ENCODE measurements around the gene KPNB1. TPM values are rescaled to one million over a fixed set of nuclear protein-coding genes. Genes with fewer than 3 reads are reported as not detected.
A peak's percentile ranks its signal among the peaks of the same experiment; 100 is the strongest.

KPNB1 gene
- total RNA-seq, 2 experiments from 2014 or later = 475 to 488 TPM

DNA sequence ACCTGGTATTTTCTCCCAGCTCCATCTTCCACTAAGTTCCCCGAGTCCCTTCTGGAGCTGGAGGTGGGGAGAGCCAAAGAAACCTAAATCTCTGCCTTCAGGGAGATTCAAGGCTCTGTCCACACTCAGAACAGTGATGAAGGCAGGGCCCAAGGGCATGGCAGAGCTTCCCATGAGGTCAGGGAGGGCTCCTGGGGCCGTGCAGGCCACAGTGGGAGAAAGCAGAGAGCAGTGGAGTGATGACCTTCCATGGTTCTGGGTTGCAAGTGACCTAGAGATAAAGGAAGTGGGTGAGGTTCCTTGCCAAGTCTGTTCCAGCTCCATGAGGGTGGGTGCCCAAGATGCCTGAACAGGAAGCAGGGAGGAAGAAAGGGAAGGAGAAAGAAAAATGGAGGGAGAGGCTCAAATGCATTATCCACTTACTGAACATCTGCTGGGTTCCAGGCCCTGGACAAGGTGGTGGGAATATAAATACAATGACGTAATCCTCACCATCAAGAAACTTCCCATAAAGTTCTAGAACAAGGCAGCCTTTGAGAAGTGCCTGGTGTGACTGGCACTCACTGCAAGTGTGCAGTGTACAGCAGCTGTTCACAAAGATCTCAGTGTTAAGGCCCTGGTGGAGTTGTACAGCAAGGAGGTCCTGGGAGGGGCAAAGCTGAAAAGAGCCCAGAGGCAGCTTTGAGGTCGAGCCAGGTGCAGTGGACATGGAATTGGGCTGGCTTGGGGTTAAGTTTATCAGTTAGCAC, 57.5 kb downstream of the KPNB1 start:
- H3K9me3 Mint-ChIP-seq = no peaks in the 10 kb centered on the region
- H3K4me1 Mint-ChIP-seq (ENCODE audit: low read depth) = peaks cover 67% of the 10 kb centered on the region
- intact Hi-C loops (cut with micrococcal nuclease) = loop anchor here (5.0 kb wide), 1 partner anchor 235 kb away; the partner anchor contains the start of gene PNPO
- H3K27me3 Mint-ChIP-seq = no peaks in the 10 kb centered on the region
- no peak for DNase-seq
- ChIA-PET POLR2A (interaction anchor here (0.5 to 11.0 kb wide), 4 partner anchors 10 to 28 kb away, joined by 4 to 111 read pairs (median 8); partner anchors contain the start of gene TBX21), CTCF (interaction anchor here (1.1 to 5.4 kb wide), 6 partner anchors 8 to 83 kb away, joined by 3 to 59 read pairs (median 12); partner anchors contain the start of gene TBX21)
- H3K4me3 Mint-ChIP-seq = no peak overlapping the region
- H3K36me3 Mint-ChIP-seq = peaks cover 24% of the 10 kb centered on the region
- peak overlapping the region; percentile 99 for H3K27ac Mint-ChIP-seq

DNA sequence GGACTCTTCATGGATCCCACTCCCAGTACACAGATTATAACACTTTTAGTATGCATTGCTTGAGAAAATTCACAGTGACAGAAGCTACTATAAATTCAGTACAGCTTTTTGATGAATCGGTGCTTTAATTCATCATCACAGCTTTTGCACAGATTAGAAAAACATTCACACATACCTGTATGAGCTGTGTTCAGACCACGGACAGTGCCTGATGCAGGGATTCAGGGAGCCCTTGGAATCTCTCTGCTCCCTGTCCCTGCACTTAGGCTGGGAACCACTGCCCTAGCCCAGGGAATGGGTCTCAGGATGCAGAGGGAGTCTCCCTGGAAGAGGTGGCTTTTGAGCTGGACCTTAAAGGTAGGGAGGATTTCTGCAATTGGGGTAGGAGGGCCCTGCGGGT, 58.2 kb downstream of the KPNB1 start:
- peaks cover 63% of the 10 kb centered on the region for H3K4me1 Mint-ChIP-seq (ENCODE audit: low read depth)
- CTCF ChIA-PET = interaction anchor here (1.8 to 5.4 kb wide), 5 partner anchors 9 to 28 kb away, joined by 5 to 59 read pairs (median 12); partner anchors contain the start of gene TBX21
- H3K27ac Mint-ChIP-seq = no peak overlapping the region
- intact Hi-C loops (cut with micrococcal nuclease) = loop anchor here (5.0 kb wide), 1 partner anchor 234 kb away; the partner anchor contains the start of gene PNPO
- H3K27me3 Mint-ChIP-seq = no peaks in the 10 kb centered on the region
- H3K9me3 Mint-ChIP-seq = no peaks in the 10 kb centered on the region
- H3K4me3 Mint-ChIP-seq = no peak overlapping the region
- H3K36me3 Mint-ChIP-seq = peaks cover 24% of the 10 kb centered on the region
- DNase-seq = no peak
- POLR2A ChIA-PET = interaction anchor here (2.9 to 11.0 kb wide), 2 partner anchors 9 to 25 kb away, joined by 13 to 111 read pairs; partner anchors contain the start of gene TBX21

DNA sequence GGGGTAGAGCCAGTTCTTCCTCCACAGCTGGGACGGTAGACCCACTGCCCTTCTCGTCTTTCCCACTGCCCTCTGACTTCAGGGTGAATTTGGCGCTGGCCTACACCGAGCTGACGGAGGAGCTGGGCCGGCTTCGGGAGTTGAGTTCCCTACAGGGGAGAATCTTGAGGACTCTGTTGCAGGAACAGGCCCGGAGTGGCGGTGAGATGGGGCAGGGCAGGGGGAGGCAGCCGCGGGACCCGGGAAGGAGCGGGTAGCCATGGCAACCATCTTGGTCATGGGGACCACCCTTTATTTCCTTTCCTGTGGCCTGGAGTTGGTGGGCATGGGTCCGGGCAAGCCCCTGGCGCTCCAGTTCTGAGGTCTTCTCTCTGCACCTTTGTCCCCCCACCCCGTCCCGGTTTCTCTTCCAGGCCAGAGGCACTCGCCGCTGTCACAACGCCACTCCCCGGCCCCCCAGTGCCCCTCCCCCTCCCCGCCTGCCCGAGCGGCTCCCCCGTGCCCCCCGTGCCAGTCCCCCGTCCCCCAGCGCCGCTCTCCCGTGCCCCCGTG, 58.7 kb downstream of the KPNB1 start:
- POLR2A ChIA-PET = interaction anchor here (2.9 to 11.0 kb wide), 2 partner anchors 9 to 24 kb away, joined by 13 to 111 read pairs; partner anchors contain the start of gene TBX21
- no peak for DNase-seq
- Mint-ChIP-seq H3K36me3 (peaks cover 23% of the 10 kb centered on the region), H3K9me3 (no peaks in the 10 kb centered on the region), H3K4me1 (ENCODE audit: low read depth) (peaks cover 63% of the 10 kb centered on the region), H3K27ac (no peak overlapping the region), H3K4me3 (no peak overlapping the region), H3K27me3 (no peaks in the 10 kb centered on the region)
- CTCF ChIA-PET = interaction anchor here (1.8 to 5.4 kb wide), 5 partner anchors 9 to 27 kb away, joined by 5 to 59 read pairs (median 12); partner anchors contain the start of gene TBX21
- intact Hi-C loops (cut with micrococcal nuclease) = loop anchor here (5.0 kb wide), 1 partner anchor 234 kb away; the partner anchor contains the start of gene PNPO

DNA sequence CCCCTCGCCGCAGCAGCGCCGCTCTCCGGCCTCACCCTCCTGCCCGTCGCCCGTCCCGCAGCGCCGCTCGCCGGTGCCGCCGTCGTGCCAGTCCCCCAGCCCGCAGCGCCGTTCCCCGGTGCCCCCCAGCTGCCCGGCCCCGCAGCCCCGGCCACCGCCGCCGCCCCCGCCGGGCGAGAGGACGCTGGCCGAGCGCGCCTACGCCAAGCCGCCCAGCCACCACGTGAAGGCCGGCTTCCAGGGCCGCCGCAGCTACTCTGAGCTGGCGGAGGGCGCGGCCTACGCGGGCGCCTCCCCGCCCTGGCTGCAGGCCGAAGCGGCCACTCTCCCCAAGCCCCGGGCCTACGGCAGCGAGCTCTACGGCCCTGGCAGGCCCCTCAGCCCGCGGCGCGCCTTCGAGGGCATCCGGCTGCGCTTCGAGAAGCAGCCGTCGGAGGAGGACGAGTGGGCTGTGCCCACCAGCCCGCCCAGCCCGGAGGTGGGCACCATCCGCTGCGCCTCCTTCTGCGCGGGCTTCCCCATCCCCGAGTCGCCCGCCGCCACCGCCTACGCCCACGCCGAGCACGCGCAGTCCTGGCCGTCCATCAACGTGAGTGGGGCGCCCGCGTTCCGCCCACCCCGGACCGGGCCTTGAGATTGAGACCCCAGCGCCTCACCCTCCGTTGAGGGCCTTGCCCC, 59.3 kb downstream of the KPNB1 start:
- CTCF ChIA-PET = interaction anchor here (1.8 to 2.0 kb wide), 3 partner anchors 10 to 81 kb away, joined by 4 to 12 read pairs (median 12); partner anchors contain the start of gene TBX21
- intact Hi-C loops (cut with micrococcal nuclease) = loop anchor here (5.0 kb wide), 1 partner anchor 233 kb away; the partner anchor contains the start of gene PNPO
- Mint-ChIP-seq H3K9me3 (no peaks in the 10 kb centered on the region), H3K4me1 (ENCODE audit: low read depth) (peaks cover 62% of the 10 kb centered on the region), H3K27me3 (no peaks in the 10 kb centered on the region), H3K36me3 (peaks cover 16% of the 10 kb centered on the region), H3K27ac (no peak overlapping the region), H3K4me3 (no peak overlapping the region)
- POLR2A ChIA-PET = no interaction called here
- no peak for DNase-seq

DNA sequence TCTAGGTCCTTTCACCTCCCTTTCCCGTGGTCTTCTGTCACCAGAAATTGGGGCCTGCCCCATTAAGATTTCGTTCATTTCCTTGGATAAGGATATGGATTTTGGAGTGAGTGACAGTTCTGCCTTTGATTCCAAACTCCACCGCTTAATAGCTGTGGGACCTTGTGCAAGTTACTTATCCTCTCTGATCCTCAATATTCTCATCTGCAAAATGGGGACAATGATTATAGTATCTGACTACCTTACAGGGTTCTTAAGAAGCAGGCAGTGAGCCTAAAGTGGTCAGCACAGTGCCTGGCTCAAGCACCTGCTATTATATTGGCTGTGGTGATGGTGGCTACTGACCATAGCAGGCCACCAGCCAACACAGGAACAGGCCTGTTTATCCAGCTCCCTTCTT, 59.9 kb downstream of the KPNB1 start:
- Mint-ChIP-seq H3K4me1 (ENCODE audit: low read depth) (peaks cover 61% of the 10 kb centered on the region), H3K4me3 (no peak overlapping the region), H3K36me3 (peaks cover 14% of the 10 kb centered on the region), H3K27ac (no peak overlapping the region), H3K27me3 (no peaks in the 10 kb centered on the region), H3K9me3 (no peaks in the 10 kb centered on the region)
- intact Hi-C loops (cut with micrococcal nuclease) = loop anchor here (5.0 kb wide), 1 partner anchor 233 kb away; the partner anchor contains the start of gene PNPO
- POLR2A ChIA-PET = interaction anchor here (1.3 kb wide), 1 partner anchor 22 kb away, joined by 3 read pairs; no protein-coding TSS in a partner anchor
- CTCF ChIA-PET = interaction anchor here (1.2 to 1.8 kb wide), 2 partner anchors 9 to 80 kb away, joined by 3 to 4 read pairs; no protein-coding TSS in a partner anchor
- DNase-seq = no peak

DNA sequence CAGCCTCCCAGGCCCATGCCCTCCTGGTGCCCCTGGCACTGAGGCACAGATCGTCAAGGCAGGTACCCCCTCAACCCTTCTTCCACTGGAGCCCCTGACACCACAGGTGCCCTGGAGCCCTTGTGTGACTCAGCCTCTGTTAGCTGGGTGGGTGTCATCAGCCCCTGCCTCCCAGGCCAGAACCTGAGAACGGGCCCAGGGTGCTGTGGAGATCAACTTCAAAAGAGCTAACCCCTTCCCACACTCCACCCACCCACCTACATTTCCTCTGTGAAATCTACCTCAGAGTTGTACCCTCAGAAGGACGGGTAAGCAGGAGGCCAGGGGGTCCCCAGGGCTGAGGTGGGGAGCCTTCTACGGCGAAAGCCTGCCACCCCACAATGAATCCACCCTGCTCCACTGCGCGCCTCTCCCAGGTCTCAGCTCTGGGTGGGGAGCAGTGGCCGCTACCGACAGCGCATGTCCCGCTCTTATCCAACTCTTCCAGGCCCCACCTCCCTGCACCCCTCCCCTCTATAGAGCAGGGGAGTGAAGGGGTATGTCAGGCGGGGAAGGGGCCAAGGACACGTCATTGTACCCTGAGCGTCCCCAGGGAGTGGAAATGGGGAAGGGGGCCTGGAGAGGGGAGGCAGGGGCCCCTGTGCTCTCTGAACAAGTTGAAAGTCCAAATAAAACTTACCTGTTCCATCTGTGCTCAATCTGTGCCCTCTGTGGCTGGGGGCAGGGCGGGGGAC, 61.8 kb downstream of the KPNB1 start:
- Mint-ChIP-seq H3K36me3 (peaks cover 8% of the 10 kb centered on the region), H3K27me3 (no peaks in the 10 kb centered on the region), H3K4me1 (ENCODE audit: low read depth) (peaks cover 61% of the 10 kb centered on the region), H3K27ac (no peak overlapping the region), H3K4me3 (no peak overlapping the region), H3K9me3 (no peaks in the 10 kb centered on the region)
- no peak for DNase-seq
- POLR2A ChIA-PET = no interaction called here
- CTCF ChIA-PET = interaction anchor here (9.2 kb wide), 1 partner anchor 12 kb away, joined by 135 read pairs; no protein-coding TSS in a partner anchor
- intact Hi-C loops (cut with micrococcal nuclease) = loop anchor here (10.0 kb wide), 1 partner anchor 113 kb away; the partner anchor contains the start of gene OSBPL7

DNA sequence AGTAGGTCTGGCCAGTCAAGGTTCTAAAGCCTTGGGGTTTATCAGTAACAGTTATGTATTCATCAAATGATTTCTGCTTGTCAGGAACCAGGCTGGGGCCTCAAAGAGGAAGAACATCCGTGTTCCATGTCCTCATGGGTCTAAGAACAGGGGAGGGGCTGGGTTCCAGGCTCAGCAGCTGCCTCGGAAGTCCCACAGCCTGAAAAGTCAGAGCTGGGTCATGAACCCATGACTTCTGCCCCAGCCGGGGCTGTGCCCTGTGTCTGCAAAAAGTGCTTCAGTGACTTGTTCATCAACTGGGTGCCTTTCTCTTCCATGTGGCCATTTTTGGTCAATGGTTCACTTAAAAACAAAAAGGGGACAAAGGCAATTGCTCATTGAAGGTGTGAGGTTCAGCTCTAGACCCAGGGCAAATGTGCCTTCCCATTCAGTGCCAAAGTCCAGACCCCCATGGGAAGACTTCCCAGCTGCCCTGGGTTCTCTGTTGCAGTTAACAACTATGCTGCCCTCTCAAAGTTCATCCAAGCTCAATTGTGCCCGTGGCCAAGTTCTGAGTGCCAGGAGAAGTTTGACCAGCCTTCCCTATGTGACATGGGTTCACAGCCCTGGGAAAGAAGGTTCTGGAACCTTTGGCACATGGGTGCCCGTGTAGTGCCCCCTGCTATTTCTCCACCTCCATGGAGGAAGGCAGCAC, 62.8 kb downstream of the KPNB1 start:
- intact Hi-C loops (cut with micrococcal nuclease) = loop anchor here (10.0 kb wide), 1 partner anchor 112 kb away; the partner anchor contains the start of gene OSBPL7
- Mint-ChIP-seq H3K36me3 (peaks cover 8% of the 10 kb centered on the region), H3K4me1 (ENCODE audit: low read depth) (peaks cover 61% of the 10 kb centered on the region), H3K9me3 (no peaks in the 10 kb centered on the region), H3K27me3 (no peaks in the 10 kb centered on the region), H3K4me3 (no peak overlapping the region), H3K27ac (peak overlapping the region; percentile 33)
- POLR2A ChIA-PET = interaction anchor here (0.8 to 1.1 kb wide), 2 partner anchors 10 to 20 kb away, joined by 3 read pairs; partner anchors contain the start of gene TBX21
- DNase-seq = no peak
- CTCF ChIA-PET = interaction anchor here (9.2 kb wide), 1 partner anchor 13 kb away, joined by 135 read pairs; no protein-coding TSS in a partner anchor

DNA sequence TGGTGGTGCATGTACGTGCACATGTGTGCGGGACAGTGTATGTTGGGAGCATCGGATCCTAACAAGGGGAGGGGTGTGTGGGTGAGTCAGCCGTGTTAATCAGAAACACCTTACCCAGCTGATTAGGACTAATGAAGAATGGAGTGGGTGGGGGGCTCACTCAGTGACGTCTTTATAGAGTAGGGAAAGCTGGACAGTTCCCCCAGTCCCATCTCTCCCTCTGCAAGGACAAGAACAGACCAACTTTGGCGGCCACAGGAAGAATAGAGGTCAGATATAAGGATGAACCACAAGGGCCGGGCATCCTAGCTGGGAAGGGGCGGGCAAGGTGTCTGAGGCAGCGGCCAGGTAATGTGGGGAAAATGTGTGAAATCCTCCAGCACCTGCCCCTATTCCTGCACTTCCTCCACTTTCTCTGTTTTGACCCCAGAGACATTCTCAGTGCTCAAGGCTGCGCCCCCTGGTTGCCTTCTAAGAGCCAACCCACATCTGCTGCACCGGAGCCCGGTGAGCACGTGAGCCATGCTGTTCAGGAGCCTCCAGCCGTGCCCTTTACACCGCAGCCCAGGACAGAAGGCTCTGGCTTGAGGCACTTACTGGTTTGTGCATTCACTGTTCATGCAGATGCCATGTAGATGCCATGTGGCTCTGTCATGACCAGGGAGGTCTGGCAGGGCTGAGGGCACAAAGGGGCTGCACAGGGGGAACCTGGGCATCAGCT, 64.4 kb downstream of the KPNB1 start:
- intact Hi-C loops (cut with micrococcal nuclease) = loop anchor here (10.0 kb wide), 1 partner anchor 111 kb away; the partner anchor contains the start of gene OSBPL7
- H3K9me3 Mint-ChIP-seq = no peaks in the 10 kb centered on the region
- ChIA-PET POLR2A (interaction anchor here (6.3 kb wide), 1 partner anchor 11 kb away, joined by 111 read pairs; no protein-coding TSS in a partner anchor), CTCF (interaction anchor here (1.1 to 9.2 kb wide), 3 partner anchors 11 to 21 kb away, joined by 6 to 135 read pairs (median 57); partner anchors contain the start of gene TBX21)
- peaks cover 8% of the 10 kb centered on the region for H3K36me3 Mint-ChIP-seq
- H3K4me3 Mint-ChIP-seq = no peak overlapping the region
- peaks cover 74% of the 10 kb centered on the region for H3K4me1 Mint-ChIP-seq (ENCODE audit: low read depth)
- H3K27me3 Mint-ChIP-seq = no peaks in the 10 kb centered on the region
- DNase-seq = no peak
- no peak overlapping the region for H3K27ac Mint-ChIP-seq

DNA sequence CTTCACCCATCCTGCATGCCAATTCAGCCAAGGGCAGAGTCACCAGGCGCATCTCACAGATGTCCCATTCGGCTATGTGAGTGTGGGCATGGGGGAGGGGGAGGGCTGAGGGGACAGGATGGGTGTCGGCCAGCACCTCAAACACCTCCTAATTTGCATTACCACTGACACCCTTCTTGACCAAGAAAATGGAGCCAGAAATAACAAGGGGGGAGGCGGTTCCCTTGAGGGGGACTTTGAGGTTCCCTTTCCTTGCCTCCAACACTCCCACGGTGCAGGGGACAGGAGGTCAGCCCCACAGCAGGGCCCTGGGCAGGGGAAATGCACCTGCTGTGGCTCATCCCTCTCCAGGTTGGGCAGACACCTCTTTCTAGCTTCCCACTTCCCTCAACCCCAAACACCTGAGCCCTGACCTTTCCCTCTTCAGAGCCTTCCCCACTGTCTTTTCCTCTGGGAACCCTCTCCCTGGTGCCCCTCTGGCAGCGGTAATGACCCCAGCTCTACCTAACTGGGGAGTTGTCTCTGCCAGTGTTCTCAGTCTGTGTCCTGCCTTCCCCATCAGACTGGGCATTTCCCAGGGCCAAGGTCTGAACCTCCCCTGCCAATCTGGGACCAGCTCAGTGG, 65.2 kb downstream of the KPNB1 start:
- intact Hi-C loops (cut with micrococcal nuclease) = loop anchor here (10.0 kb wide), 1 partner anchor 110 kb away; the partner anchor contains the start of gene OSBPL7
- Mint-ChIP-seq H3K4me1 (ENCODE audit: low read depth) (peaks cover 82% of the 10 kb centered on the region), H3K27me3 (no peaks in the 10 kb centered on the region), H3K9me3 (no peaks in the 10 kb centered on the region), H3K36me3 (peaks cover 8% of the 10 kb centered on the region), H3K4me3 (no peak overlapping the region), H3K27ac (no peak overlapping the region)
- CTCF ChIA-PET = interaction anchor here (1.1 to 9.2 kb wide), 4 partner anchors 9 to 20 kb away, joined by 6 to 135 read pairs (median 58); partner anchors contain the start of gene TBX21
- POLR2A ChIA-PET = interaction anchor here (0.6 to 6.3 kb wide), 3 partner anchors 11 to 20 kb away, joined by 3 to 111 read pairs (median 4); no protein-coding TSS in a partner anchor
- no peak for DNase-seq
